ENCODE measurements around the gene ATP5F1D. TPM values are rescaled to one million over a fixed set of nuclear protein-coding genes. Genes with fewer than 3 reads are reported as not detected.

The ATP5F1D gene
- total and polyA plus RNA-seq, 2 of the 13 experiments (the other 11 are each of a cell fraction or from before 2014, with no cell fraction given): 39.4 to 78.7 TPM

GRCh38 chr19:1241417-1242095 is at the start of gene ATP5F1D (continued):
- TF ChIP-seq E2F5 (CRISPR knock-in tag; conservative IDR thresholded peaks at IDR 0.05) (no peak), HMGXB4 (CRISPR knock-in tag; IDR thresholded peaks at IDR 0.05; ENCODE audit: borderline replicate concordance in 1 of 2, low read depth in 1 of 2) (peak; percentile 41 to 67; a peak in 2 of 4 replicates), ZNF275 (CRISPR knock-in tag; IDR thresholded peaks at IDR 0.05; ENCODE audit: borderline replicate concordance) (peak; percentile 42; the same call in 1 of the 2 replicates), ZNF501 (CRISPR knock-in tag; IDR thresholded peaks at IDR 0.05) (peak; percentile 57; the same call in 1 of the 2 replicates), ZNF446 (CRISPR knock-in tag; IDR thresholded peaks at IDR 0.05) (peak; percentile 15; the same call in 1 of the 2 replicates), ZNF280B (CRISPR knock-in tag; IDR thresholded peaks at IDR 0.05; ENCODE audit: borderline replicate concordance) (no peak; the same call in none of the 2 replicates), ZNF451 (CRISPR knock-in tag; IDR thresholded peaks at IDR 0.05) (peak; percentile 77; the same call in 1 of the 2 replicates), ZSCAN22 (CRISPR knock-in tag; IDR thresholded peaks at IDR 0.05) (no peak), MEIS1 (CRISPR knock-in tag; IDR thresholded peaks at IDR 0.05; ENCODE audit: borderline replicate concordance) (no peak), ZNF747 (CRISPR knock-in tag; IDR thresholded peaks at IDR 0.05; ENCODE audit: borderline replicate concordance) (no peak), ZBTB49 (CRISPR knock-in tag; IDR thresholded peaks at IDR 0.05; ENCODE audit: borderline replicate concordance) (no peak), SRY (CRISPR knock-in tag; IDR thresholded peaks at IDR 0.05) (no peak; the same call in 1 of the 2 replicates), SCMH1 (CRISPR knock-in tag; IDR thresholded peaks at IDR 0.05; ENCODE audit: borderline replicate concordance) (no peak), ISL2 (CRISPR knock-in tag; IDR thresholded peaks at IDR 0.05) (peak; percentile 41; the same call in 1 of the 2 replicates), ZNF547 (CRISPR knock-in tag; IDR thresholded peaks at IDR 0.05) (peak; percentile 92), RAD51 (IDR thresholded peaks at IDR 0.05; ENCODE audit: borderline replicate concordance) (no peak), MXD1 (CRISPR knock-in tag; IDR thresholded peaks at IDR 0.05) (peak; percentile 66; the same call in 1 of the 2 replicates), SP5 (CRISPR knock-in tag; IDR thresholded peaks at IDR 0.05; ENCODE audit: borderline replicate concordance, low read depth) (0 out of 2 replicates have a peak, but pooled peaks have one; percentile 17), ZNF331 (CRISPR knock-in tag; IDR thresholded peaks at IDR 0.05) (peak; percentile 37; the same call in 1 of the 2 replicates), ZFP36L2 (CRISPR knock-in tag; IDR thresholded peaks at IDR 0.05) (no peak)

All from HepG2 (cell line).